ENCODE results near the gene FAM186B.
"Not testable (repeated sequence)": the region's sequence is repeated elsewhere in the genome, so short reads cannot be mapped to it uniquely, and the experiment has no call there.

Gene FAM186B

GRCh38 chr12:49633703-49634345, 28.4 kb upstream of the FAM186B start:
- no peak for DNase-seq (ENCODE audit: low read depth)

DNA sequence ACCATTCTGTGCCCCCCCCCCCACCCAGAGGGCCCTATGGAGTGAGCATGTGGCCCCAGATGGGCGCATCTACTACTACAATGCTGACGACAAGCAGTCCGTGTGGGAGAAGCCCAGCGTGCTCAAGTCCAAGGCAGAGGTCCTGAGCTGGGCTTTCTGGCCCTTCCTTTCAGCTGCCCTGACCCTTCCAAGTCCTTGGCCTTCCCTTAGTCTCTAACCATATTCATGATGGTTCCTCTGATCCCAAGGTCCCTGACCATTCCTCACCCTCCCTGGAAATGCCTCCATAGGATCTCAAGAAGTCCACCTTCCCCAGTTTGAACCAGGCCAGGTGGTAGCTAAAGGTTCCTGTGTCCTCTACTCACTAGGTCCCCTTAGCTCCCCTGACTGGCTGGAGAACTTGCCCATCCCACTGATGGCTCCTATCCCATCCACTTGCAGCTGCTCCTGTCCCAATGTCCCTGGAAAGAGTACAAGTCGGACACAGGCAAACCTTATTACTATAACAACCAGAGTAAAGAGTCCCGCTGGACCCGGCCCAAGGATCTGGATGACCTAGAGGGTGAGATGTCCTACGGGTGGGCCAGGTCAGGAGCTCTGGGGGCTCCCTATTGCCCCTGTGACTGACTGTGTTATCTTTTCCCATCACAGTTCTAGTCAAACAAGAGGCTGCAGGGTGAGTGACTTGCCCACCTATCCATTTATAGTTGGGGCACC, 27.7 kb upstream of the FAM186B start:
- no peak for DNase-seq (ENCODE audit: low read depth)

DNA sequence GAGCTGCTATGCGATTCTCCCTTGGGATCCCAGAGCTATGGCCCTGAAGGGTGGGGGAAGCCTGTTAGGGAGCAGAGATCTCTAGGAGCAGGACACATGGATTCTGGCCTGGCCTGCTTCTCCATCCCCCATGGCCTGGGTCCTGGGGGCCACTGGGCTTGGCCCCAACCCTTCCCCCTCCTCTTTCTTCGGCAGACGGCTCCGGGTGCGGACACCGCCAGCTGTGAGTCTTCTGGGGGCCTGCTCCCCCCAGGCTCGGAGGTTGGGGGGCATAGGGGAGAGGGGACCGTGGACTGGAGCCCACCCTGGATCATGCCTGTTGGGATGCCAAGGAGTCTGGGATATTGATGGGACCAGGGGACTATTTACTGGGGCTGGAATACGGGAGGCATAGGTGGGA, 27.0 kb upstream of the FAM186B start:
- DNase-seq (ENCODE audit: low read depth) = no peak

DNA sequence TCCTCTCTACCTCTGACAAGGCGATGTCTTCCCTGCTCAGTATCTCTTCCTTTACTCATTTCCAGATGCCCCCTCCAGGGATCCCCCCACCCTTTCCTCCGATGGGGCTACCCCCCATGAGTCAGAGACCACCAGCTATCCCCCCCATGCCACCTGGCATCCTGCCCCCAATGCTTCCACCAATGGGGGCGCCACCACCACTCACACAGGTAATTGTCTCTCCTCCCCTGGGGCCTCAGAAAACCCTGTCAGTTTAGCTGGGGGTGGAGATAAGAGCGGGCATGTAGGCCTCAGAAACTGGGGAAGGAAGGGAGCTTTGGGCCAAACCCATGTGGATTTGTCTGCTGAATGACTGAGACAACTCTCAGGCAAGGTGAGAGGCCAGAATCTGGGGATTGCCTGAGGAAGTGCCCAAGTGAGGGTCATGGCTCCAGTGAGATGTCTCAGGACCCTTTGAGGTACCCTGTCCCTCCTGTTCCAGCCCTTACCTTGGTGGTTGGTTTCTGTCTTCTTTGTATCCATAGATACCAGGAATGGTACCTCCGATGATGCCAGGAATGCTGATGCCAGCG, 26.0 kb upstream of the FAM186B start:
- DNase-seq (ENCODE audit: low read depth) = no peak

DNA sequence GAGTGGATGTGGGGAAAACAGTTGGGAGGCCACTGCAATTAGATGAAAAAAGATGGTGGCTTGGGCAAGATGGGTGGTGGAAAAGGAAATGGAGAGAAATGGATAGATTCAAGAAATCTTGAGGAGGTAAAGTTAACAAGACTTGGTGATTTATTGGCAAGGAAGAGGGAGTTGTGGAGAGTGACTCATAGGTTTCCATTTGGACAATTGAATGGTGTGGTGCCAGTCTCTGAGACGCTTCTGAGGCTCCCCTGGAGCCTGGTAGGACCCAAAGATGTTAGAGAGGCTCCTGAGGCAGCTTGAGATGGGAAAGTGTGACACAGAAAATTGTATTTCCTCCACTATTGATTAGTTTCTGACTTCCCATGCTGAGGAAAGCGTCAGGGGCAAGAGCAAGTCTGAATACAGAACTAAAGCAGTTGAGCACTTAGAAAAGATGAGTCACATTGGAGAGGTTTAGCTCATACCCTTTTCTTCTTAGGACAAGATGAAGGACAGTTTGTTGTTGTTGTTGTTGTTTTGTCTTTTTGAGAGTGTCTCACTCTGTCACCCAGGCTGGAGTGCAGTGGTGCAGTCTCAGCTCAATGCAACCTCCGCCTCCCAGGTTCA, 22.4 kb upstream of the FAM186B start:
- no peak for DNase-seq (ENCODE audit: low read depth)

- no peak for DNase-seq (ENCODE audit: low read depth)
Observed at GRCh38 chr12:49626836-49627235, 21.4 kb upstream of the FAM186B start.

- no peak for DNase-seq (ENCODE audit: low read depth)
Observed at GRCh38 chr12:49626169-49626835, 20.9 kb upstream of the FAM186B start.

GRCh38 chr12:49624921-49625577, 19.6 kb upstream of the FAM186B start:
- DNase-seq (ENCODE audit: low read depth) = no peak

DNA sequence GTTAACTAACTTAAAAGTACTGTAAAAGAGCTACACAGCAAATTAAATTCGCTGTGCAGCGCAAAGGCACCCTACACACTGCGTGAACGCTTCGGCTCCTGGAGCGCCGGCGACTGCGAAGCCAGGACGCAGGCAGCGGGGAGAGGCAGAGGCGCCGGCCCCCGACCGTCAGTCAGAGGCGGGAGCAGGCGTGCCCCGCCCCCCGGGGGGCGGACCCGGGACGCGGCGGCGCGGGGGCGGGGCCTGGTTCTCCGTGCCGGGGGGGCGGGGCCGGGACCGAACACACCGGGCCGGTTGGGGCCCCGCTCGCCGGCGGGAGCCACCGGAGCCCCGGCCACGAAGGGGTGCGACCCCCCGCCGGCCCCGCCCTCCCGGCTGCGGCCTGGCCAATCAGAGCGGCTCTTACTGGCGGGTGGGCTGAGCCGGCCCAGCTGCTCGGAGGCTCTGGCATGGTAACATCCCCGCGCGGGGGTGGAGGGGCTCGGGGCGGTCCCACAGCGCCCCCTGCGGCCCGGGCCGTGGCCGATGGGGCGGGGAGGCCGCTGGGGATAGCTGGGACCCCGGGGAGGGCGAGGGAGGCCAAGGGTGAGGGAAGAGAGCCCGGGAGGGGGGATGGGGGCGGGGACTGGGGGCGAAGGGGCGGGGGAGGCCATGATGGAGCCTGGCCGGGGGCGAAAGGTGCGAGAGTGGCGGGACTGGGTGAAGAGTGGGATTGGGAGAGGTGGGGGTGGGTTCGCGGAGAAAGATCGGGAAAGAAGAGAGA, 17.9 kb upstream of the FAM186B start, which contains the start of gene PRPF40B:
PRPF40B (plus strand) TSS at position 420 of the 763 bp plus-strand sequence; CDS start at position 450, 30 bp downstream.
- DNase-seq (ENCODE audit: low read depth) = peak; percentile 74

DNA sequence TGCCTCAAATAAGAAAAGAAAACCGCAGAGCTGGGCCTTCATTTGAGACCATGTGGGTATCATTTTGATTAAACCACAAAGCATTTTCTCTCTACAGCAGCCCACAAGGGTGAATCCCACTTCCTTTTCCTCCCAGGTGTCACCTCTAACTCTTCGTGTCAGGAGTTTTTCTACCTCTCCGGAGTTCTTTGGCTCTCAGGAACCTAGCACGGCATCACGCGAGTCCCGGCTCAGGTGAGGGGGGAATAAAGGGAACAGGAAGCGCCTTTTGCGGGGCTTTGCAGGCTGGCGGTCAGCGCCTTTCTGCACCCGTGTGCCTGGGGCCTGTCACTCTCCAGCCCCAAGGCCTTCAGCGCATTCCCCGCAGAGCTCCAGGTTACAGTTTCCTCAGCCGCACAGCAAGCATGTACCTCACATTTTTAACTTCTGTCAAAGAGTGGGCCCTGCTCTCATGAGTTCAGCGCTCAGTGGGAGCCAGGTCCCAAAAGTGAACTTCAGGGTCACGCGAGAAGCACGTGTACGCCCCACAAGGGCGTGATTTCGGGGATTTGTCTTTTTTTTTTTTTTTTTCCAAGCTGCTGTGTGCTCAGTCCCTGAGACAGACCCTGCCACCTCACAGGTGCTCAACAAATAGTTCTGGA, 17.2 kb upstream of the FAM186B start:
- peak; percentile 36 for DNase-seq (ENCODE audit: low read depth)

GRCh38 chr12:49621651-49622500, 16.4 kb upstream of the FAM186B start:
- no peak for DNase-seq (ENCODE audit: low read depth)

- DNase-seq (ENCODE audit: low read depth) = no peak
Observed at GRCh38 chr12:49619286-49619685, 13.8 kb upstream of the FAM186B start.

GRCh38 chr12:49618576-49618975, 13.1 kb upstream of the FAM186B start:
- DNase-seq (ENCODE audit: low read depth) = no peak

GRCh38 chr12:49616533-49617219, 11.2 kb upstream of the FAM186B start:
- DNase-seq (ENCODE audit: low read depth) = no peak

GRCh38 chr12:49615725-49616124, 10.3 kb upstream of the FAM186B start:
- DNase-seq (ENCODE audit: low read depth) = no peak

- no peak for DNase-seq (ENCODE audit: low read depth)
Observed at GRCh38 chr12:49612210-49612609, 6.8 kb upstream of the FAM186B start.

- DNase-seq (ENCODE audit: low read depth) = not testable (repeated sequence)
Observed at GRCh38 chr12:49610785-49611184, 5.3 kb upstream of the FAM186B start.

DNA sequence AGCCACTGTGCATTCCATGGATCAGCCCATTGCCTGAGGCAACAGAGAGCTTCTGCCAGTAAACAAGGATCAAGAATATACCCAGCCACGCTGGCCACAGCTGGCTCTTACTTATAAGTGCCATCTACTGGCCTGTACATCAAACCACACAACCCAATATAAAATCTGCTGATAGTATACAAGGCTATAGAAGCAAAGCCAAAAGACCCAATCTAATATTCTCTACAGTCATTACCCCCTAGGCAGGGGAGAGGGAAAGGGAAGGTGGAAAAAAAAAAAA, 4.4 kb upstream of the FAM186B start:
- DNase-seq (ENCODE audit: low read depth) = no peak

Measured in activated gamma-delta T cell treated with anti-CD3 and anti-CD28 coated beads, Interleukin-2, amount 50 U/mL, for 16 hours (primary cell).